Bone marrow (tissue), 2 donors: ENCODE data around the gene PCDHA7.
"Not testable (repeated sequence)": the region's sequence is repeated elsewhere in the genome, so short reads cannot be mapped to it uniquely, and the experiment has no call there.

ENCODE experiments used
- DNase-seq, 2 donors: peaks; one replicate each; lab custom pipeline; 2025; lab: John Stamatoyannopoulos, UW

The PCDHA7 gene

DNA sequence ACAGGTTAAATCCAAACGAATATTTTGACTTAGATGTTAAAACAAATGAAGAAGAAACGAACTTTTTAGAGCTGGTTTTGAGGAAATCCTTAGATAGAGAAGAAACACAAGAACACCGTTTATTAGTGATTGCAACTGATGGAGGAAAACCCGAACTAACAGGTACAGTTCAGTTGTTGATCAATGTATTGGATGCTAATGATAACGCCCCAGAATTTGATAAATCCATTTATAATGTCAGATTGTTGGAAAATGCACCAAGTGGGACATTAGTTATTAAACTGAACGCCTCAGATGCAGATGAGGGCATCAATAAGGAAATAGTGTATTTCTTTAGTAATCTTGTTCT, 11.8 kb upstream of the PCDHA7 start:
- DNase-seq = no peak

- DNase-seq = not testable (repeated sequence)
These were observed 11.1 kb upstream of the PCDHA7 start for GRCh38 chr5:140822969-140823368.

GRCh38 chr5:140823475-140823874, 10.6 kb upstream of the PCDHA7 start:
- no peak for DNase-seq

DNA sequence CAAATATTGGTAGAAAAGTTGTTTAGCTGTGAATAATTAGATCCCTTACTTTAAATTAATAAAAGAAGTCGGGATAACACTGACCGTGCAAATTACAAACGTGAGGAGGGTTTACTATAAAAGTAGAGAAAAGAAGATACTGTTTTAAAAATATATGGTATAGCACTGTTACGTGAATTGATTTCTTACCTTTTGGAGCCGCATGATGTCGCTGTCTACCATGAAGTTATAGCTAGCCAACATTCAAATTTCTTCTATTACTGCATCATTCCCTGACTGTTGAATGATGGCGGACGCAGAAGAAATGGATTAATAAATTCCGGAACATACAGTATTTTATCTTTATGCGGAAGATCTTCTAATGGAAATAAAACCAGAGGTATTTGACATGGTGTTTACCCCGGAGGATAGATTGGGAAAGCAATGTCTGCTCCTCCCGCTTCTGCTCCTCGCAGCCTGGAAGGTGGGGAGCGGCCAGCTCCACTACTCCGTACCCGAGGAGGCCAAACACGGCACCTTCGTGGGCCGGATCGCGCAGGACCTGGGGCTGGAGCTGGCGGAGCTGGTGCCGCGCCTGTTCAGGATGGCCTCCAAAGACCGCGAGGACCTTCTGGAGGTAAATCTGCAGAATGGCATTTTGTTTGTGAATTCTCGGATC, 6.2 kb upstream of the PCDHA7 start, which contains the start of gene PCDHA6:
PCDHA6 (plus strand) TSS at position 257 of the 658 bp plus-strand sequence; CDS start at position 389, 132 bp downstream.
- no peak for DNase-seq

GRCh38 chr5:140828362-140828737, 5.7 kb upstream of the PCDHA7 start:
- no peak for DNase-seq

GRCh38 chr5:140829511-140830501, 4.3 kb upstream of the PCDHA7 start:
- not testable (repeated sequence) for DNase-seq

GRCh38 chr5:140834439-140835008, 455 bp downstream of the PCDHA7 start:
- DNase-seq = not testable (repeated sequence)

GRCh38 chr5:140835622-140836510, 1.8 kb downstream of the PCDHA7 start:
- no peak for DNase-seq

GRCh38 chr5:140840978-140841962, 7.2 kb downstream of the PCDHA7 start, which contains the start of gene PCDHA8:
PCDHA8 (plus strand) TSS chr5:140841187; CDS start chr5:140841322, 135 bp downstream.
- no peak for DNase-seq

GRCh38 chr5:140842798-140843733, 9.0 kb downstream of the PCDHA7 start:
- DNase-seq = no peak

- not testable (repeated sequence) for DNase-seq
These were observed 14.4 kb downstream of the PCDHA7 start, which contains the start of gene PCDHA9 for GRCh38 chr5:140848139-140849102. PCDHA9 (plus strand) TSS chr5:140848382; CDS start chr5:140848496, 114 bp downstream.

DNA sequence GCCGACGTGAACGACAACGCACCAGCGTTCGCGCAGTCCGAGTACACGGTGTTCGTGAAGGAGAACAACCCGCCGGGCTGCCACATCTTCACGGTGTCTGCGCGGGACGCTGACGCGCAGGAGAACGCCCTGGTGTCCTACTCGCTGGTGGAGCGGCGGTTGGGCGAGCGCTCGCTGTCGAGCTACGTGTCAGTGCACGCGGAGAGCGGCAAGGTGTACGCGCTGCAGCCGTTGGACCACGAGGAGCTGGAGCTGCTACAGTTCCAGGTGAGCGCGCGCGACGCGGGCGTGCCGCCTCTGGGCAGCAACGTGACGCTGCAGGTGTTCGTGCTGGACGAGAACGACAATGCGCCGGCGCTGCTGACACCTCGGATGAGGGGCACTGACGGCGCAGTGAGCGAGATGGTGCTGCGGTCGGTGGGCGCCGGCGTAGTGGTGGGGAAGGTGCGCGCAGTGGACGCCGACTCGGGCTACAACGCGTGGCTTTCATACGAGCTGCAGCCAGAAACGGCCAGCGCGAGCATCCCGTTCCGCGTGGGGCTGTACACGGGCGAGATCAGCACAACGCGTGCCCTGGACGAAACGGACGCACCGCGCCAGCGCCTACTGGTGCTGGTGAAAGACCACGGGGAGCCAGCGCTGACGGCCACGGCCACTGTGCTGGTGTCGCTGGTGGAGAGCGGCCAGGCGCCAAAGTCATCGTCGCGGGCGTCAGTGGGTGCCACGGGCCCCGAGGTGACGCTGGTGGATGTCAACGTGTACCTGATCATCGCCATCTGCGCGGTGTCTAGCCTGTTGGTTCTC, 16.0 kb downstream of the PCDHA7 start:
- DNase-seq = not testable (repeated sequence)

DNA sequence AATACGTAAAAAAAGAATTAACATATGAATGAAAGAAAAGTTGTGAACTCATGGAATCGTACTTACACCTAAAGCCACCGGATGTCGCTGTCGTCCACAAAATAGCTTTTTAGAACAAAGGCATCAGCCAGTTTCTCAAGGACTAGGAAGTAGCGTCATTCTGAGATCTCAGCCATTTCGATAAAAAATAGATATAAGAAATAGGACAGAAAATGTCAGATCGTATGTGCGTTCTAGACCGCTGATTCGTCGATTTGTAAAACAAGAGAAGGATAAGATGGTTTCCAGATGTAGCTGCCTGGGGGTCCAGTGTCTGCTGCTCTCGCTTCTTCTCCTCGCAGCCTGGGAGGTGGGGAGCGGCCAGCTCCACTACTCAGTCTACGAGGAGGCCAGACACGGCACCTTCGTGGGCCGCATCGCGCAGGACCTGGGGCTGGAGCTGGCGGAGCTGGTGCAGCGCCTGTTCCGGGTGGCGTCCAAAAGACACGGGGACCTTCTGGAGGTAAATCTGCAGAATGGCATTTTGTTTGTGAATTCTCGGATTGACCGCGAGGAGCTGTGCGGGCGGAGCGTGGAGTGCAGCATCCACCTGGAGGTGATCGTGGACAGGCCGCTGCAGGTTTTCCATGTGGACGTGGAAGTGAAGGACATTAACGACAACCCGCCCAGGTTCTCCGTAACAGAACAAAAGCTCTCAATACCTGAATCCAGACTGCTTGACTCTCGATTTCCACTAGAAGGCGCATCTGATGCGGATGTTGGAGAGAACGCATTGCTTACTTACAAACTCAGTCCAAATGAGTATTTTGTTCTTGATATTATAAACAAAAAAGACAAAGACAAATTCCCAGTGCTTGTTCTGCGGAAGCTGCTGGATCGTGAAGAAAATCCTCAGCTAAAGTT, 22.0 kb downstream of the PCDHA7 start, which contains the start of gene PCDHA10:
PCDHA10 (plus strand) TSS at position 126 of the 903 bp plus-strand sequence; CDS start at position 278, 152 bp downstream.
- DNase-seq = no peak

DNA sequence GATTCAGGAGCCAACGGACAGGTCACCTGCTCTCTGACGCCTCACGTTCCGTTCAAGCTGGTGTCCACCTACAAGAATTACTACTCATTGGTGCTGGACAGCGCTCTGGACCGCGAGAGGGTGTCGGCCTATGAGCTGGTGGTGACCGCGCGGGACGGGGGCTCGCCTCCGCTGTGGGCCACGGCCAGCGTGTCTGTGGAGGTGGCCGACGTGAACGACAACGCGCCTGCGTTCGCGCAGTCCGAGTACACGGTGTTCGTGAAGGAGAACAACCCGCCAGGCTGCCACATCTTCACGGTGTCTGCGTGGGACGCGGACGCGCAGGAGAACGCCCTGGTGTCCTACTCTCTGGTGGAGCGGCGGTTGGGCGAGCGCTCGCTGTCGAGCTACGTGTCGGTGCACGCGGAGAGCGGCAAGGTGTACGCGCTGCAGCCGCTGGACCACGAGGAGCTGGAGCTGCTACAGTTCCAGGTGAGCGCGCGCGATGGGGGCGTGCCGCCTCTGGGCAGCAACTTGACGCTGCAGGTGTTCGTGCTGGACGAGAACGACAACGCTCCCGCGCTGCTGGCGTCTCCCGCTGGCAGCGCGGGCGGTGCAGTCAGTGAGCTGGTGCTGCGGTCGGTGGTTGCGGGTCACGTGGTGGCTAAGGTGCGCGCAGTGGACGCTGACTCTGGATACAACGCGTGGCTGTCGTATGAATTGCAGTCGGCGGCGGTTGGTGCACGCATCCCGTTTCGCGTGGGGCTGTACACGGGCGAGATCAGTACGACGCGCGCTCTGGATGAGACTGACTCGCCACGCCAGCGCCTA, 23.3 kb downstream of the PCDHA7 start:
- DNase-seq = no peak

- DNase-seq = no peak
These were observed 23.8 kb downstream of the PCDHA7 start for GRCh38 chr5:140857987-140858240.
